ENCODE measurements around the gene LRRC23.

Gene LRRC23

GRCh38 chr12:6928703-6929407, 24.2 kb downstream of the LRRC23 start:
- no peak for DNase-seq

- DNase-seq, result no peak
Measured at GRCh38 chr12:6929466-6930452, 25.1 kb downstream of the LRRC23 start.

- no peak for DNase-seq
Measured at GRCh38 chr12:6932766-6933165, 28.1 kb downstream of the LRRC23 start.

- DNase-seq, result no peak
Measured at GRCh38 chr12:6934110-6934509, 29.5 kb downstream of the LRRC23 start.

GRCh38 chr12:6935371-6936193, 31.0 kb downstream of the LRRC23 start:
- DNase-seq, result no peak

GRCh38 chr12:6936194-6936635, 31.6 kb downstream of the LRRC23 start:
- DNase-seq, result no peak

- peak; percentile 61 for DNase-seq
Measured at GRCh38 chr12:6936636-6937480, 32.2 kb downstream of the LRRC23 start.

- DNase-seq, result peak; percentile 95
Measured at GRCh38 chr12:6937481-6938352, 33.1 kb downstream of the LRRC23 start.

- DNase-seq, result no peak
Measured at GRCh38 chr12:6938353-6939190, 34.0 kb downstream of the LRRC23 start.

- no peak for DNase-seq
Measured at GRCh38 chr12:6939191-6939540, 34.5 kb downstream of the LRRC23 start.

- no peak for DNase-seq
Measured at GRCh38 chr12:6941267-6941666, 36.6 kb downstream of the LRRC23 start.

GRCh38 chr12:6941782-6942181, 37.2 kb downstream of the LRRC23 start:
- DNase-seq, result no peak

GRCh38 chr12:6942331-6942665, 37.7 kb downstream of the LRRC23 start:
- DNase-seq, result no peak

GRCh38 chr12:6943389-6943721, 38.7 kb downstream of the LRRC23 start:
- DNase-seq, result peak; percentile 89

- peak; percentile 88 for DNase-seq
Measured at GRCh38 chr12:6943722-6944380, 39.2 kb downstream of the LRRC23 start, which contains the start of the genes C12orf57 and RNU7-1. TSS of gene C12orf57 (plus strand) at chr12:6944022. CDS start at chr12:6944122, 100 bp downstream. TSS of gene RNU7-1 (plus strand) at chr12:6943816.

- DNase-seq, result peak; percentile 87
Measured at GRCh38 chr12:6944381-6945186, 40.0 kb downstream of the LRRC23 start.

- DNase-seq, result no peak
Measured at GRCh38 chr12:6945613-6946012, 41.0 kb downstream of the LRRC23 start.

GRCh38 chr12:6946033-6946919, 41.7 kb downstream of the LRRC23 start:
- peak; percentile 68 for DNase-seq

All from CD4-positive, alpha-beta T cell treated with Interferon gamma for 1 hour (primary cell).